ENCODE results near the gene SIGLEC14.

Gene SIGLEC14

DNA sequence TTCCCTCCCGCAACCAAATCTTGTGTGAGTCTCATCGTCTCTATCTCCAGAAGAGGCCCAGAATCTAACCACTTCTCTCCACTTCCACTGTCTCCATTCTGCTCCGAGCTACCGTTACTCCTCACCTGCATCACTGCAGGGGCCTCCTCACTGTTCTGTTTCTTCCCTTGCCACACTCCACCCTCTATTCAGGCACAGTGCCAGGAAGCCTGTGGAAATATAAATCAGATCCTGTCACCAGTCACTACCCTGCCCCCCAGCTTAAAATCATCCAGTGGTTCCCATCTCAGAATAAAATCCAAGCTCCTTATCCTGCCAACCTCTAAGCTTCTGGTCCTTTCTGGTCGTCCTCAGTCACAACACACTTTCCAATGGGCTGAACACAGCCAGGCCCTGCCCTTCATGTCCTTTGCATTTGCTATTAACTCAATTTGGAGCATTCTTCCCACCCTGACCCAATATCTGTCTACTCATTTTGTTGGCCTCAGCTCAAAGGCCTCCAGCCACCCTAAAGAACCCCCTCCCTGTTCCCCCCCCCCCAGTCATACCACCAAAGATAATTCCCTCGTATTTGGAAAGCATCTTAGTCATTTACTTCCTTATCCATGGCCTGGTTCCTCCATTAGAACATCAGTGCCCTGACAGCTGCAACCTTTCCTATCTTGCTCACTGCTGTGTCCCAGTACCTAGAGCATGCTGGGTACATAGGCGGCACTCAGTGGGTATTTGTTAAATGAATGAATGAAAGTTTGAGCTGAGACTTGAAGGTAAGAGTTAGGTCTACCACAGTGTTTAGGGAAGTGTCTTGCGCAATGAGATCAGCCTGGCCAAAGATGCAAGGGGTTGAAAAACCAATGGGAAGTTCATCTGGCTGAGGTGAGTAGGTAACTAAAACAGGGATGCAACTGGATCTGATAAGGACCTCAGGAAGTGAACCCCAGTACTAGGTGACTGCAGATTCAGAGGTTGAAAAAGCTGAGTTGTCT, 51.1 kb downstream of the SIGLEC14 start:
- TF ChIP-seq CTCF (conservative IDR thresholded peaks at IDR 0.05; ENCODE audit: low read depth, low read length) = no peak
- H4K20me1 ChIP-seq (ENCODE audit: insufficient read depth) = no peaks in the 10 kb centered on the region
- H3K9ac ChIP-seq = no peak overlapping the region
- no peak overlapping the region for H3K4me3 ChIP-seq (IDR thresholded peaks at IDR 0.05; ENCODE audit: insufficient read depth, low read depth, low read length)
- no peaks in the 10 kb centered on the region for H3K79me2 ChIP-seq (ENCODE audit: insufficient read depth, low read depth)
- no peak overlapping the region for H3K27ac ChIP-seq
- no peaks in the 10 kb centered on the region for H3K36me3 ChIP-seq (ENCODE audit: insufficient read depth)
- H3K27me3 ChIP-seq (ENCODE audit: insufficient read depth, low read depth) = no peaks in the 10 kb centered on the region
- H3K4me1 ChIP-seq (ENCODE audit: low read depth, poor library complexity, severe bottlenecking) = no peaks in the 10 kb centered on the region
- H3K4me2 ChIP-seq = no peak overlapping the region
- H2AFZ ChIP-seq (ENCODE audit: low read depth) = no peak overlapping the region

DNA sequence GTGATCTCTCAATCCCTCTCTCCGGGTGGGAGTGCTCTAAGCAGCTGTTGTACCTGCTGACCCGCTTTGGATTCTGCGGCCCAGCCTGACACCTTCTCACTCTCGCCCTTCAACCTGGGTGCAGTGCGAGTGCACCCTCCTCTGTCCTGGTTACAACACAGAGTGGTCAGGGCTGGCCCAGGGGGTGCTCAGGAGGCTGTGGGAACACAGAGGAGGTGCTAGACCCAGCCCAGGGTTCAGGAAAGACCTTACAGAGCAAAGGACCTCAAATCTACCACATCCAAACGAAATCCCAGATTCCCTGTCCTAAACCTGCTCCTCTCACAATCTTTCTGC, 51.9 kb downstream of the SIGLEC14 start:
- no peak overlapping the region for H3K27ac ChIP-seq
- no peaks in the 10 kb centered on the region for H3K79me2 ChIP-seq (ENCODE audit: insufficient read depth, low read depth)
- no peak for TF ChIP-seq CTCF (conservative IDR thresholded peaks at IDR 0.05; ENCODE audit: low read depth, low read length)
- H2AFZ ChIP-seq (ENCODE audit: low read depth) = peak overlapping the region; percentile 54; the same call in 1 of the 2 replicates
- H3K36me3 ChIP-seq (ENCODE audit: insufficient read depth) = no peaks in the 10 kb centered on the region
- no peaks in the 10 kb centered on the region for H3K4me1 ChIP-seq (ENCODE audit: low read depth, poor library complexity, severe bottlenecking)
- no peak overlapping the region for H3K9ac ChIP-seq
- no peak overlapping the region for H3K4me2 ChIP-seq
- no peaks in the 10 kb centered on the region for H4K20me1 ChIP-seq (ENCODE audit: insufficient read depth)
- H3K27me3 ChIP-seq (ENCODE audit: insufficient read depth, low read depth) = no peaks in the 10 kb centered on the region
- no peak overlapping the region for H3K4me3 ChIP-seq (IDR thresholded peaks at IDR 0.05; ENCODE audit: insufficient read depth, low read depth, low read length)

- Histone ChIP-seq H3K4me1 (ENCODE audit: low read depth, poor library complexity, severe bottlenecking) (no peaks in the 10 kb centered on the region), H4K20me1 (ENCODE audit: insufficient read depth) (no peaks in the 10 kb centered on the region), H3K4me2 (peak overlapping the region; percentile 10; the same call in 1 of the 2 replicates), H3K79me2 (ENCODE audit: insufficient read depth, low read depth) (no peaks in the 10 kb centered on the region), H3K27ac (no peak overlapping the region), H2AFZ (ENCODE audit: low read depth) (peak overlapping the region; percentile 54), H3K27me3 (ENCODE audit: insufficient read depth, low read depth) (no peaks in the 10 kb centered on the region), H3K4me3 (IDR thresholded peaks at IDR 0.05; ENCODE audit: insufficient read depth, low read depth, low read length) (no peak overlapping the region), H3K36me3 (ENCODE audit: insufficient read depth) (no peaks in the 10 kb centered on the region), H3K9ac (no peak overlapping the region)
- TF ChIP-seq CTCF (conservative IDR thresholded peaks at IDR 0.05; ENCODE audit: low read depth, low read length) = no peak
These were observed 52.5 kb downstream of the SIGLEC14 start for GRCh38 chr19:51593969-51594773.

- Histone ChIP-seq H3K4me3 (IDR thresholded peaks at IDR 0.05; ENCODE audit: insufficient read depth, low read depth, low read length) (no peak overlapping the region), H2AFZ (ENCODE audit: low read depth) (0 out of 2 replicates have a peak overlapping the region, but pooled peaks have one; percentile 54), H3K4me2 (peak overlapping the region; percentile 10; the same call in 1 of the 2 replicates), H3K27ac (no peak overlapping the region), H3K4me1 (ENCODE audit: low read depth, poor library complexity, severe bottlenecking) (no peaks in the 10 kb centered on the region), H4K20me1 (ENCODE audit: insufficient read depth) (no peaks in the 10 kb centered on the region), H3K27me3 (ENCODE audit: insufficient read depth, low read depth) (no peaks in the 10 kb centered on the region), H3K36me3 (ENCODE audit: insufficient read depth) (no peaks in the 10 kb centered on the region), H3K79me2 (ENCODE audit: insufficient read depth, low read depth) (no peaks in the 10 kb centered on the region), H3K9ac (no peak overlapping the region)
- no peak for TF ChIP-seq CTCF (conservative IDR thresholded peaks at IDR 0.05; ENCODE audit: low read depth, low read length)
These were observed 53.3 kb downstream of the SIGLEC14 start for GRCh38 chr19:51593138-51593890.
